ENCODE measurements around the gene RCC1.
"Not testable (repeated sequence)": the region's sequence is repeated elsewhere in the genome, so short reads cannot be mapped to it uniquely, and the experiment has no call there.

Gene RCC1

GRCh38 chr1:28551381-28551780 lies 45.5 kb downstream of the RCC1 start:
- no peak for DNase-seq

- DNase-seq = peak; percentile 54 to 86
Measured at GRCh38 chr1:28552758-28553663, 47.2 kb downstream of the RCC1 start, which contains the start of gene TRNAU1AP. TSS of gene TRNAU1AP (plus strand) at chr1:28553085. CDS start at chr1:28553111, 26 bp downstream.

DNA sequence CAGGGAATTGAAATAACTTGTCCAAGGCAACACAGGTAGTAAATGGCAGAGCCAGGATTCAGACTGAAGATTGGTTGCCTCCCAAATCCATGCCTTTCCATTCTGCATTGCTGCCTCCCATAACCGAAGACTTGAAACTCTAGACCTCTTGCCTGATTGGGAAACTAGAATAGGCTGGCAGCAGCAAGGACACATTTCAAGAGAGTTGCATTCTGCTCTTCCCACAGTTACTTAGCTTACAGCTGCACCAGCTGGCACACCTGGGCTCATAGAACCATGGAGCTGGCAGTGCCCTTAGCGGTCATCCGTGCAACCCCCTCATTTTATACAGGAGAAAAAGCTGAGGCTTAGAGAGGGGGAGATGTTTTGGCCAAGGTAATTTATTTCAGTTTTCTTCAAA lies 55.0 kb downstream of the RCC1 start:
- no peak for DNase-seq

DNA sequence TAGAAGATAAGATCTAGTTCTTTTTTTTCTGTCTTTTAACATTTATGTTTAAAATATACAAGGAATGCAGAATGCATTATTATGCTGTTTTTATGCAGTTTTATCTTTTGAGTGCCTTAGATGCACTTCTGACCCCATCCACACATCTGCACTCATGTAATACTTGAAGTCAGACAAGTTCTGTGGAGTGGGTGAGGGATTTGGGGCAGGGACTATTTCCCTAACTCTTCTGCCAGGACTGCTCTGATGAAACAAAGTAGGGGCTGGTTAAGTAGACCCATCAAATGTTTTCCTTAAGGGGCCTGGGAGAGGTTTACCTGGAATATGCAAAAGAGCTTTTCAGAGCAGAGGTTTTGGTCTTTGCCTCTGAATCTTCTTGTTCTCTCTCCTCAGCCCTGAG lies 58.5 kb downstream of the RCC1 start:
- no peak for DNase-seq

DNA sequence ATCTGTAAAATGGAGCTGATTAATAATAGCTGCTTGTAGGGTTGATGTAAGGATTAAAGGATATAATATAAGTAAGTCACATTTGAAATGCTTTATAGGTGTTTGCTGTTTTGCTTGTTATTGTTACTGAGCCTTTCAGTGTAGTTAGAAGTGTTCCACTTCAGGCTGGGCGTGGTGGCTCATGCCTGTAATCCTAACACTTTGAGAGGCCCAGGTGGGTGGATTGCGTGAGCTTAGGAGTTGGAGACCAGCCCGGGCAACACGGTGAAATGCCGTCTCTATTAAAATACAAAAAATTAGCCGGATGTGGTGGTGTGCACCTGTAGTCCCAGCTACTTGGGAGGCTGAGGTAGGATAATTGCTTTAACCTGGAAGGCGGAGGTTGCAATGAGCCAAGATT lies 59.2 kb downstream of the RCC1 start:
- DNase-seq = no peak

DNA sequence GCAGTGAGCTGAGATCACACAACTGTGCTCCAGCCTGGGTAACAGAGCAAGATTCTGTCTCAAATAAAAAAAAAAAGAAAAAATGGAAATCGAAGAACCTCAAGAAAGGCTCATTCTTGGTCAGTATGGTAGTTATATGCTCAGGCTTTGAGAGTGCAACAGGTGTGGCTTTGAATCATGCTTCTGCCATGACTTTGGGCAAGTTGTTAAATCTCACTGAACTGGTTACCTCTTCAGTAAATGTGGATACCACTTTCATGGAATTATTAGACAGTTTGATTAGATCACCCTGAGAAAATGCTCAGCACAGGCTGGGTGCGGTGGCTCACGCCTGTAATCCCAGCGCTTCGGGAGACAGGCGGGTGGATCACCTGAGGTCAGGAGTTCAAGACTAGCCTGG lies 59.9 kb downstream of the RCC1 start:
- no peak for DNase-seq

GRCh38 chr1:28566931-28567330 lies 61.1 kb downstream of the RCC1 start:
- no peak for DNase-seq

GRCh38 chr1:28571911-28572310 lies 66.1 kb downstream of the RCC1 start:
- DNase-seq = no peak

GRCh38 chr1:28572891-28573290 lies 67.0 kb downstream of the RCC1 start:
- not testable (repeated sequence) for DNase-seq

- no peak for DNase-seq
Measured at GRCh38 chr1:28573564-28573963, 67.7 kb downstream of the RCC1 start.

- DNase-seq = no peak
Measured at GRCh38 chr1:28577052-28577678, 71.3 kb downstream of the RCC1 start.

- DNase-seq = no peak
Measured at GRCh38 chr1:28577738-28578536, 72.1 kb downstream of the RCC1 start.

- DNase-seq = no peak
Measured at GRCh38 chr1:28578696-28579218, 72.9 kb downstream of the RCC1 start.

- DNase-seq = no peak
Measured at GRCh38 chr1:28579401-28579800, 73.6 kb downstream of the RCC1 start.

- DNase-seq = peak in 1 of 2 experiments; percentile 46
Measured at GRCh38 chr1:28580722-28581530, 75.1 kb downstream of the RCC1 start.

DNA sequence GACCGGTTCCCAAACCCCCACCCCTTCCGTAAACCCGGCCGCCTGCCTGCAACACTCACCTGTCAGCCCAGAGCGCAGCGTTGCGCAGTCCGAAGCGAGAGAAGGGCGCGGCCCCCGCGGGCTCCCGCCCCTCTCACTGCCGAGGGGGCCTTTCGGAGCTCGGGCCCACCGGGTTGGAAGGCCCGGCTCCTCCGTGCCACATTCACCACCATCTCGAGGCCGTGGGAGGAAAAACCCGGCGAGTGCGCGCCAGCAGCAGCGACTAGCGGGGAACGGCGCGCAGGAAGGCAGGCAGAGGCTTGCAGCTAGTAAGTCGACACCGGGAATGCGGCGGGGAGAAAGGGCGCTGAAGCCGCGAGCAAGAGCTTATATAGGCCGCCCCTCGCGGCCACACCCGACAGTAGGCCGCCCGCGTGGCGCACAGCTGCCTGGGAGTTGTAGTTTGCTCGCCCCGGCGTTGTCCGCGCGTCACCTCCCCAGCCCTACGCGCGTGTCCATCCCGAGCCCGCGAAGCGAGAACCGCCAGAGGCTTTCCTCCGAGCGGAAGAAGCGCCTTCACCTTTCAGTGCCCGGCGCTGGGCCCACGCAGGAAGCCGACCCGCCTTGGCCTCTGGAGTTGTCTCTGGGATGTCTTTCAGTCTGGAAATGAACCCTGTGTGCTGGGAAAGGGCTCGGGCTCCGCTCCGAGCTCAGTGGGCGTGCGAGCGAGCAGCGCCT lies 75.8 kb downstream of the RCC1 start:
- peak; percentile 75 to 88 for DNase-seq

DNA sequence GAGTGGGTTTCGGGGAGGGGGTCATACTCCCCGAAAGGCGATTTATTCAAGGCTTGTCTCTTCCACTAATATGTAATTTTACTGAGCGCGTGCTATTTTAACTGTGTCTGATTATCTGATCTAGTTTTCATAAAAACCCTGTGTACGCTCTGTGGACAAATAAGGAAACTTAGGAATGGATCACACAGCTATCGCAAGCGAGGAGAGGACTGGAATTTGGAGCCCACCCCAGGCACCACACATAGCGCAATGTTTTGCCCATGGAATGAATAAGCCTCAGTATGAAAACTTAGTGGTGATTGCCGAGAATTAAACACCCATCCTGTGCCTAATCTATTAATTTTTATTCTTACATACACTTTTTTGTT lies 76.4 kb downstream of the RCC1 start:
- no peak for DNase-seq

DNA sequence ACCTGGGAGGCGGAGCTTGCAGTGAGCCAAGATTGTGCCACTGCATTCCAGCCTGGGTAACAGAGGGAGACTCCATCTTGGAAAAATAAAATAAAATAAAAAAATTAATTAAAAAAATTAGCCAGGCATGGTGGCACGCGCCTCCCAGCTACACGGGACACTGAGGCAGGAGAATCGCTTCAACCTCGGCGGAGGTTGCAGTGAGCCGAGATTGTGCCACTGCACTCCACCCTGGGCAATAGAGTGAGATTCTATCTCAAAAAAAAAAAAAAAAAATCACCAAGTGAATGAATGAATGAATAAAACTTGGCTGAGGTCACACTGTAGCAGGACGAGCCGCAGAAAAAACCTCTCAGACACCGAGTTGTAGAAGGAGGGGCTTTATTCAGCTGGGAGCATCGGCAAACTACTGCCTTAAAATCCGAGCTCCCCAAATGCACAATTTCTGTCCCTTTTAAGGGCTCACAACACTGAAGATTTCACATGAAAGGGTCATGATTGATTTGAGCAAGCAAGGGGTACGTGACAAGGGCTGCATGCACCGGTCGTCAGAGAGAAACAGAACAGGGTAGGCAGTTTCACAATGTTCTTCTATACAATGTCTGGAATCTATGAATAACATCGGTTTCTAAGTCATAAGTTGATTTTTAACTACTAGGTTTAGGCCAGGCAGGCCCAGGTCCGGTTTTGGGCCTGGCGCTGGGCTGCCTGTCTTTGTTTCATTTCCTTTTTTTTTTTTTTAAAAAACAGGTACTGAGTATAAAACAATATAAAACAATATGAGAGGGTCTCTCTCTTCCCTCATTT lies 80.9 kb downstream of the RCC1 start:
- DNase-seq = not testable (repeated sequence)
